NCI-H128 (cell line): ENCODE data around the gene FHOD1.

ENCODE experiments used
- DNase-seq: peaks from one replicate; lab custom pipeline; 2025; ENCODE audit not compliant: unreplicated experiment; lab: John Stamatoyannopoulos, UW

FHOD1 gene

GRCh38 chr16:67252609-67253497 is 5.6 kb upstream of the FHOD1 start:
- no peak for DNase-seq

- no peak for DNase-seq
These were observed 2.7 kb upstream of the FHOD1 start for GRCh38 chr16:67250045-67250327.

- no peak for DNase-seq
These were observed 2.1 kb upstream of the FHOD1 start for GRCh38 chr16:67249178-67250044.

- no peak for DNase-seq
These were observed 1.3 kb upstream of the FHOD1 start, which contains the start of gene SLC9A5 for GRCh38 chr16:67248401-67249177. TSS of gene SLC9A5 (plus strand) at chr16:67248979. CDS start at chr16:67249015, 36 bp downstream.

- DNase-seq = no peak
These were observed 756 bp upstream of the FHOD1 start for GRCh38 chr16:67248073-67248400.

GRCh38 chr16:67246756-67247191 is 507 bp downstream of the FHOD1 start:
- peak; percentile 22 for DNase-seq

DNA sequence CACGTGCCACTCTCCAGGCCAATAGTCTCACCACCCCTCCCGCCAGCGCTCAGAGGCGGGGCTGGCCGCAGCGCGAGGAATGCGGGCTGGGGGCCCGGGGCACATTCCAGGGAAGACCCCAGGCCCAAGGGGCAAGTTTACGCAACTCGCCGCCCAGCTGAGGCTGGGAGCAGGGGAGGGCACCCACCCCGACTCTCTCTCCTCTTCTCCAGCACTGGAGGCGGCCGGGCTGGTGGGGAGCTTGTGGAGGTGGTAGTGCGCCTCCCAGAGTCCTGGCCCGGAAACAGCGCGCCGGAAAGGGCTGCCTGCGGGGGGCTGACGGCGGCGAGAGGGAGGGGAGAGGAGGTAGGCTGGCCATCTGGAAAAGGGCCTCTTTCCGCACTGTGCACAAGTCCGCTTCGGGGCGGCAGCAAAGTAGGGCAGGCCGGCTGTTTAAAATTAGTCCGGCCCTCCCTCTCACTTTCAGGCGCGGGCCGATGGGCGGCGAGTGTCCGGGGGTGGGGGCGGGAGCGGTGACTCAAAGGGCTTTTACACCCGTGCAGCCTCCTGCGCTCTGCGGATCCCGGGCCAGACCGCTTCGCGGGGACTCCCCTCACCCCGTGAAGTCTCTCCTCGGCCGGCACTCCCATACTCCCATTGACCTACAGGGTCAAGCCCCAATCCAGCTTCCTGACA is 1.1 kb downstream of the FHOD1 start:
- DNase-seq = no peak

DNA sequence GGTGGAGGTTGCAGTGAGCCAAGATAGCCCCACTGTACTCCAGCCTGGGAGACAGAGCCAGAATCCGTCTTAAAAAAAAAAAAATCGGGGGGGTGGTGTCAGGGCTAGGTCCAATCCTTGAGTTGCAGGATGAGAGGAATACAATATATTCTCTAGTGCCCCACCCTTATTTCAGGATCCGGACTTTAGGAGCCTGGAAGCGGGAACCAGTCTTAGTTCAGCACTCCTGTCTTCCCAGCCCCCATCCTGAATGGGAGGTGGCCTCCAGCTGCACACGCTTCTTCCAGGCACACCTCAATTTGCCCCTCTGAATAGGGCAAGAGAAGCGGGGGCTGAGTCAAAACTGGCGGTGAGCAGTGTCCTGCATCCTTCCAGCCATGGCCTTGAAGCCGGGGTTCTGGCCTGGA is 1.6 kb downstream of the FHOD1 start:
- no peak for DNase-seq

DNA sequence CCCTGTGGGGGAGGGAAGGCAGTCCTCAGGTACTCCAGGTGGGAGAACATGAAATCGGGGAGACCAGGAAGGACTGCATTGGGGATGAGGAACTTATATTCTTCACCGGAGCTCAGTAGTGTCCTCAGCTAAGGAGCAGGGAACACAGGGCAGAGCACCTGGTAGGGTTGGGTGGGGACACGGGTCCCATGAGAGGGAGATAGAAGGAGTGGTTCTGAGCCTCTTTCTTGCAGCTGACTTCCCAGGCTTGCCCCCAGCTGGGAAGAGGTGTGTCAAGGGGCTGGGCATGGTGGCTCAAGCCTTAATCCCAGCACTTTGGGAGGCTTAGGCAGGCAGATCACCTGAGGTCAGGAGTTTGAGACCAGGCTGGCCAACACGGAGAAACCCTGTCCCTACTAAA is 2.1 kb downstream of the FHOD1 start:
- DNase-seq = no peak

- no peak for DNase-seq
These were observed 2.7 kb downstream of the FHOD1 start for GRCh38 chr16:67244387-67245185.

- DNase-seq = no peak
These were observed 3.8 kb downstream of the FHOD1 start for GRCh38 chr16:67243481-67243880.

DNA sequence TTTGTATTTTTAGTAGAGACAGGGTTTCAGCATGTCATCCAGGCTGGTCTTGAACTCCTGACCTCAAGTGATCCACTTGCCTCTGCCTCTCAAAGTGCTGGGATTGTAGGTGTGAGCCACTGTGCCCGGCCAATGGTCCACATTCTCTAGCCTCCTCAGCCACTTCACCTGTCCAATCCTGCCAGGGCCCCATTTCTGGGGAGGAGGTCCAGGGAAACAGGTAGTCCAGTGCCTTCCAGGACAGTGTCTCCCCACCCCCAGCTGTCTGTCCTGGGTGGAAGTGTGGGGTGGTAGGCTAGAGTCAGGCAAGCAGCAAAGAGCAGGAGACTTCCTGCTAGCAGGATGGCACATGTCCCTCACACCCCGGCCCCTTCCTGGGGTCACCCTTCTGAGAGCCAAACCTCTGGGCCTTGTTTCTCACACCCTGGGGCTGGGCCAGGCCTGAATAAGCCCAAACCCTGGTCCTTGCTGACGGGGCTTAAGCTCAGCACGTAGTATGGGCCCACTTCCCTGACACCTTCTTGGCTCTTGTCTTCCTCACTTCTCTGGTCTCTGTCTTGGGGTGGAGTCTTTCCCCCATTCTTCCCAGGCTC is 5.0 kb downstream of the FHOD1 start:
- DNase-seq = no peak

GRCh38 chr16:67241008-67241900 is 6.0 kb downstream of the FHOD1 start:
- no peak for DNase-seq

DNA sequence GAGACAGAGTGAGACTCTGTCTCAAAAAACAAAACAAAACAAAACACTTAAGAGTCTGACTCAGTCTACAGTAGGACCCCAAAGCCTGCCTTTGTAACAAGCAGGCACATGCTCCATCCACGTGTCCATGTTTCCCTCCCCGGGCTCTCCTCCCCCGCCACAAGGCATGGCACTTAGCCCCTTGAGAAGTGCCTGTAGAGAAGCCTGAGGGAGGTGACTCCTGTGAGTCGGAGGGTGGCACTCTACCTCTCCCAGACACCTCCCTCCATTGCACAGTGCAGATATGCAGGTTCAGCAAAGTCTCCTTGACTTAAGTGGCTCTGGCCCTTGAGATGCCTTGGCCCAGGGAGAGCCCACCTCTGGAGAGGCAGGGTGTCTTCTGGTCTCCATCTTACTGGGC is 6.8 kb downstream of the FHOD1 start:
- no peak for DNase-seq

GRCh38 chr16:67238806-67239470 is 8.3 kb downstream of the FHOD1 start:
- DNase-seq = no peak

DNA sequence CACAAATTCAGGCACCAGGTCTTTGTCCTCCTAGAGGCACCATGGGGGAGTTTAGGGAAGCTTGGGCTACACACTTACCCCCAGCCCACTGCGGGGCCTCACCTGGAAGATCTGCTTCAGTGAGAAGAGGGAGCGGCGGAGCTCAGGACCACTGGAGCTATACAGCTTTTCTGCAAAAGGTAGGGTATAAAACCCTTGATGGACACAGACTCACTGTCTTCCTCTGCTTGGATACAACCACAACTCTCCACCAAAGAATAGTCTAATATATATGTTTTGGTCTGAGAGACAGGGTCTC is 9.1 kb downstream of the FHOD1 start:
- DNase-seq = no peak

DNA sequence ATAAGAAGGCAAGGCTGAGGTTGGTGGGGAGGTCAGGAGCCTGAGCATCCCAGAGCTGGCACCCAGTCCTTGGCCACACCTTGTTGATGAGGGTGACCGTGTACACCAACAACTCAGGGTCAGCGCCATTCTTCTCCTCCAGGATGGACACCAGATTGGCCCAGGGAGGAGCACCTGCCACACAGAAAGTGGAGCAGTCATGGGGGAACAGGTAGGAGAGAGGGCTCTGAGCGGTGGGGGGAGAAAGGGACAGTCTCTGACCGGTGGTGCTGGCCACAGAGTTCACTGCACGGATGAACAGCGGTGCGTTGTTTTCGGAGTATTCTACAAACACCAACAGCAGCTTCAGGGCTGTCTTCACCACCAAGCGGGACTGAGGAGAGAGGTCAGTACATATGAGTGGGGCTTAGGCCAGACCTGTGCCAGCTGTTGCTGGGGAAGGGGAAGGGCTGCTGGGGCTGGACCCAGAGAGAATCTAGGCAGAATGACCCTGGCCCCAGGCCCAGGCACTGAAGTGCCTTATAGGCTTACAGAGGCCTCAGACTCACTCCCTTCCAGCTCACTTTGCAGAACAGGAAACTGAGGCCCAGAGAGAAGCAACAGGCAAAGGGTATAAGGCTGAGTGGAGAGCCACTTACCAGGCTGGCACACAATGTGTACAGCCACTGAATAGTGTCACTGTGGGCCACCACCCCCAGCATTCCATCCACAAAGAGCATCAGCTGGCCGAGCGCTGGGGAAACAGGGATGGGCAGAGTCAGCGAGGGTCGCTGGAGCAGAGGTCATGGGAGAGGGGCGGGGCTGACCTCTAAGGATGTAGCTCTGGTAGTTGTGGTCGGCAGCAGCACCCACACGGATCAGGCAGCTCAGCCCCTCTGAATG is 9.6 kb downstream of the FHOD1 start:
- no peak for DNase-seq
